Kidney (tissue), 14 donors: ENCODE data around the gene NID2. TPM values are rescaled to one million over a fixed set of nuclear protein-coding genes. Genes with fewer than 3 reads are reported as not detected.
A peak's percentile ranks its signal among the peaks of the same experiment; 100 is the strongest.

Source experiments
- DNase-seq, 5 donors: peaks; one replicate each; pipeline ENCODE4 v3.0.0-alpha.2; 2013 to 2020
- FAIRE-seq: peaks from 2 replicates; lab custom pipeline; 2012; peaks lifted over from hg19 to GRCh38; lab: Jason Lieb, UNC
- H3K27ac ChIP-seq, 2 donors: one replicate each; pipeline ENCODE4 v1.7.0; 2013; ENCODE audit warnings: low read depth in 2 of 2, low read length in 2 of 2, inconsistent platforms in 1 of 2
- H3K27me3 ChIP-seq: one replicate; pipeline ENCODE4 v1.7.1; 2013; ENCODE audit warnings: low read length, inconsistent platforms; ENCODE audit not compliant: control insufficient read depth, insufficient read depth
- H3K36me3 ChIP-seq, 3 donors: one replicate each; pipeline versions ENCODE4 v1.7.0 to v1.7.1; 2013; ENCODE audit warnings: low read length in 3 of 3, control low read depth in 1 of 3, inconsistent platforms in 1 of 3; ENCODE audit not compliant: insufficient read depth in 3 of 3, control insufficient read depth in 2 of 3
- H3K4me1 ChIP-seq, 3 donors: one replicate each; pipeline versions ENCODE4 v1.7.0 to v1.7.1; 2013; ENCODE audit warnings: low read length in 3 of 3, inconsistent platforms in 1 of 3, low read depth in 1 of 3; ENCODE audit not compliant: control insufficient read depth in 2 of 3, insufficient read depth in 2 of 3
- H3K4me3 ChIP-seq, 3 donors: one replicate each; pipeline versions ENCODE4 v1.7.0 to v1.8.1; 2013; ENCODE audit warnings: low read length in 3 of 3, control low read depth in 1 of 3, inconsistent platforms in 1 of 3
- H3K9ac ChIP-seq, 3 donors: one replicate each; pipeline versions ENCODE4 v1.7.0 to v1.7.1; 2013; ENCODE audit warnings: low read length in 3 of 3, control low read depth in 1 of 3, inconsistent platforms in 1 of 3
- H3K9me3 ChIP-seq, 3 donors: one replicate each; pipeline versions ENCODE4 v1.7.0 to v1.7.1; 2013; ENCODE audit warnings: low read length in 3 of 3, control low read depth in 1 of 3, inconsistent platforms in 1 of 3; ENCODE audit not compliant: control insufficient read depth in 2 of 3, insufficient read depth in 1 of 3
- CTCF ChIP-seq: IDR thresholded peaks from 3 replicates; pipeline ENCODE4 v1.5.1; 2012; ENCODE audit warnings: mild to moderate bottlenecking, moderate library complexity, borderline replicate concordance; ENCODE audit not compliant: insufficient read depth; ENCODE audit errors: extremely low read depth
- intact Hi-C: fragments of 100-400 bp; cut with DNase I; formaldehyde crosslinking; loops from one replicate; pipeline ENCODE4 v1.11.1; 2022
- polyA plus RNA-seq: library from polyadenylated mRNA; stranded (reverse); fragments of 350-450 nt; fragmentation: Illumina TruSeq; extraction: RNeasy Lipid Tissue Mini Kit (QIAGEN cat#74804); gene quantifications from one replicate; pipeline ENCODE4 v1.2.3, GENCODE V29; 2014; ENCODE audit warnings: low read depth, low replicate concordance; ENCODE audit not compliant: insufficient read depth
- total RNA-seq: library from RNA; stranded (reverse); fragmentation: NEBNext Ultra II Directional; extraction: Animal tissue kit (Norgen Biotek cat#: 25700); gene quantifications from one replicate; pipeline ENCODE4 v1.2.1, GENCODE V29; 2021
- donor health status: control.
- donor health status: control.
- donor health status: control.
- donor health status: control.
- donor health status: control.
- donor health status: DM: yes; HTN: yes; CAD: no.
- donor health status: Normal renal cell carcinoma (clear cell type).

Gene NID2
- total and polyA plus RNA-seq, 2 donors from 2014 or later: 7.1 to 37.7 TPM

DNA sequence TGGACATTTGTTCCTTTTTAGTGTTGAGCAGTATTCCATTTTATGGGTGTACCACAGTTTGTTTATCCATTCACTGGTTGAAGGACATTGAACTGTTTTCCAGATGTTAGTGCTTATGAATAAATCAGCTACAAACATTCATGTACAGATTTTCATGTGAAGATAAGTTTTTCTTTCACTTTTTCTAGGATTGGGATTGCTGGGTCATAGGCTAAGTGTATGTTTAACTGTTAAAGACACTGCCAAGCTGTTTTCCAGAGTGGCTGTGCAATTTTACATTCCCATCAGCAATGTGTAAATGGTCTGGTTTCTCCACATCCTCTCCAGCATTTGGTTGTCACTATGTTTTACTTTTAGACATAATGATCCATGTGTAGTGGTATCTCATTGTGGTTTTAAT is 14.0 kb upstream of the NID2 start:
- no peak for DNase-seq
- no peak overlapping the region for H3K9ac ChIP-seq
- no peaks in the 10 kb centered on the region for H3K36me3 ChIP-seq
- no peaks in the 10 kb centered on the region for H3K9me3 ChIP-seq
- FAIRE-seq: no peak
- no peak overlapping the region for H3K4me3 ChIP-seq
- H3K27ac ChIP-seq: no peak overlapping the region
- TF ChIP-seq CTCF: no peak
- intact Hi-C loops: no loop called here
- no peaks in the 10 kb centered on the region for H3K27me3 ChIP-seq
- H3K4me1 ChIP-seq: peaks cover 0 to 3% (median 0%) of the 10 kb centered on the region in 3 donors

DNA sequence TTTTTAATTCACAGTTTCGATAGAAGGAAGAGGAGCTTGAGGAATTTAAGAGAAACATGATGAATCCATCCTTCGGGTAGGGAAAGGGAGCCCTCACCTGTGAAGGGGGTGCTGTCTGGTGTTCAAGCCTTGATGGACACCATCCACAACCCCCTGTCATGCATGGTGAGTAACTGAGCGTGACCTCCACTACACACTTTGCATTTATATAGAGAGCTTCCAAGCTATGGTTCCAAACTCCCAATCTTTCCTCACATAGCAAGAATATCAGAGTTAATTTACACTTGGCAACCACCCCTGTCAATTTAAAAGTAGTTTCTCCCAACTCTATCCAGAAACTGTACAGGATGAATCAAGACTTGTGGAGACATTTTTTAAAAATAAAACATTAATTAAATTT is 13.1 kb upstream of the NID2 start:
- Histone ChIP-seq H3K4me1 (peaks cover 0 to 3% (median 0%) of the 10 kb centered on the region in 3 donors), H3K4me3 (no peak overlapping the region), H3K9me3 (no peaks in the 10 kb centered on the region), H3K27ac (no peak overlapping the region), H3K36me3 (no peaks in the 10 kb centered on the region), H3K27me3 (no peaks in the 10 kb centered on the region), H3K9ac (no peak overlapping the region)
- intact Hi-C loops: no loop called here
- FAIRE-seq (no peak), DNase-seq (no peak)
- TF ChIP-seq CTCF: no peak

DNA sequence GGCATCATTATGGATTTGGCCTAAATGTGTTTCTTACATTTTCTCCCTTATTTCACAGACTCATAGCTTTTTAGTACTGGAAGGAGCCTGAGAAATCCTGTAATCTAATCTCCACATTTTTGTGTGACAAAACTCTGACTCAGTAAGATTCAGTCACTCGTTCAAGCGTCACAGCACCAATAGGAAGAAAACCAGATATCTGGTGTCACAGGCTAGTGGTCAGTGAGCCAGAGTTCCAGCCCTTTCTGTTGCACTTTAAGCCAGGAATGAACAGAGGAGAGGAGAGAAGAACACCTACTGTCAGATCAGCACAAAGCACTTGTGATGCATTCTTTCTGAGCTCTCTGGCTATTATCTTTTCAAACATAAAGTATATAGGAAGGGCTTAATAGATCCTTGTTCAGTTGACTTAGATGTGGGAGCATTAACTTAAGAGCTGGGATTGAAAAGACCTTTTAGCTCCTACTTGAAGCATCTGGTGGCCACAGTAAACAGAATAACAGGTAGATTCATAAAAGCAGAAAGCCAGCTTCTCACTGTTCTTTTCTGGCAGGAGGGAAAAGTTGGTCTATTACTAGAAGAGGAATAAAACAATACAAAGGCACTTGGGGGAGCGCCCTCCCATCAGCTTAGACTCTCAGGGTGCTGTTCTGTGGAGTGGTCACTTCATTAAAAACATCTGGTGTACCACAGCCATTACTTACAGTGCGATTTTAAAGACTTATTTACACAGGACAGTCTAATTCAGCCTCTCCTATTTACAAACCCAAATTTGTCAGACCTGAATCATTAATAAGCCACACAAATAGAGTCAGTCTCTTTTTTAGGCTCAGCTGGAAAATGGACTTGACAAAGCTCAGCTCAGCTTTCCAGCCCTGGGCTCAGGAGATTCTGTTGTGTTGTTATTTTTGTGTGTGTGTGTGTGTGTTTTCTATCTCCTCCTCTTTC is 12.2 kb upstream of the NID2 start:
- Histone ChIP-seq H3K9ac (no peak overlapping the region), H3K27ac (peak overlapping the region; percentile 19 to 66)
- FAIRE-seq: peak; percentile 74

More for the DNA sequence above, 12.2 kb upstream of the NID2 start:
- intact Hi-C loops: no loop called here
- Histone ChIP-seq H3K9me3 (no peaks in the 10 kb centered on the region), H3K36me3 (no peaks in the 10 kb centered on the region), H3K27me3 (no peaks in the 10 kb centered on the region), H3K4me3 (no peak overlapping the region), H3K4me1 (peaks cover 0 to 3% (median 0%) of the 10 kb centered on the region in 3 donors)
- peak in 3 of 5 donors; percentile 28 to 79 (median 77) for DNase-seq
- TF ChIP-seq CTCF: no peak
